ENCODE measurements around the gene CSMD2. TPM values are rescaled to one million over a fixed set of nuclear protein-coding genes. Genes with fewer than 3 reads are reported as not detected.

The CSMD2 gene
- total and polyA plus RNA-seq, 2 donors (not counting 1 experiment from before 2014, with no cell fraction given) = 2.2 to 7.6 TPM

DNA sequence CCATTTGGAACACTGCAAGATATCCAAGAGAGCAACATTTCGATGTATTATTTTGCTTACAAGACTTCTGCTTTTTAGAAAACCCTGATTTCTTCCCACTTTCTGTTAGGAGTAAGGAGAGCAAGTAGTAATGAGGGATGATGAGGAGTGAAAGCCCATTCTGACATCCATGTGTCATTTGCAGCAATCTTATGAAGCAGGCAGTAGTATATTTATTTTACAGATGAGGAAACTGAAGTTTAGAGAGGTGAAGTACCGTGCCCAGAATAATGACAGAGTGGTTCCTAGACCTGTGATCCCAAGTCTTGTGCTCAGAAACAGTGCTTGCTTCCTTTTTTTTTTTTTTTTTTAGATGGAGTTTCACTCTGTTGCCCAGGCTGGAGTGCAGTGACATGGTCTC is 699.7 kb downstream of the CSMD2 start:
- no peaks in the 10 kb centered on the region for H3K36me3 ChIP-seq (ENCODE audit: control insufficient read depth, insufficient read depth, low read length)
- H3K79me2 ChIP-seq (ENCODE audit: control insufficient read depth, insufficient read depth, low read length) = no peaks in the 10 kb centered on the region
- no peak overlapping the region for H2AFZ ChIP-seq (ENCODE audit: low read length)
- peaks cover 4% of the 10 kb centered on the region for H3K4me1 ChIP-seq (ENCODE audit: control insufficient read depth, extremely low read depth, insufficient read depth, low read length)
- H3K4me2 ChIP-seq (ENCODE audit: extremely low read depth, insufficient read depth, low read length) = no peak overlapping the region
- no peak for DNase-seq (ENCODE audit: low read depth in 2 of 2)
- no peak overlapping the region for H3K4me3 ChIP-seq (replicated peaks in 1 of 4; ENCODE audit: control extremely low read depth in 1 of 4, insufficient read depth in 1 of 4, low read depth in 3 of 4, low read length in 4 of 4)
- no peaks in the 10 kb centered on the region for H4K20me1 ChIP-seq (ENCODE audit: control insufficient read depth, extremely low read depth, insufficient read depth, low read length)
- no peaks in the 10 kb centered on the region for H3K27me3 ChIP-seq (ENCODE audit: control insufficient read depth, insufficient read depth, low read length)
- no peaks in the 10 kb centered on the region for H3K9me3 ChIP-seq (ENCODE audit: control insufficient read depth, insufficient read depth, low read depth, low read length)
- H3K9ac ChIP-seq (ENCODE audit: insufficient read depth, low read length) = no peak overlapping the region
- TF ChIP-seq, protein P1, sequence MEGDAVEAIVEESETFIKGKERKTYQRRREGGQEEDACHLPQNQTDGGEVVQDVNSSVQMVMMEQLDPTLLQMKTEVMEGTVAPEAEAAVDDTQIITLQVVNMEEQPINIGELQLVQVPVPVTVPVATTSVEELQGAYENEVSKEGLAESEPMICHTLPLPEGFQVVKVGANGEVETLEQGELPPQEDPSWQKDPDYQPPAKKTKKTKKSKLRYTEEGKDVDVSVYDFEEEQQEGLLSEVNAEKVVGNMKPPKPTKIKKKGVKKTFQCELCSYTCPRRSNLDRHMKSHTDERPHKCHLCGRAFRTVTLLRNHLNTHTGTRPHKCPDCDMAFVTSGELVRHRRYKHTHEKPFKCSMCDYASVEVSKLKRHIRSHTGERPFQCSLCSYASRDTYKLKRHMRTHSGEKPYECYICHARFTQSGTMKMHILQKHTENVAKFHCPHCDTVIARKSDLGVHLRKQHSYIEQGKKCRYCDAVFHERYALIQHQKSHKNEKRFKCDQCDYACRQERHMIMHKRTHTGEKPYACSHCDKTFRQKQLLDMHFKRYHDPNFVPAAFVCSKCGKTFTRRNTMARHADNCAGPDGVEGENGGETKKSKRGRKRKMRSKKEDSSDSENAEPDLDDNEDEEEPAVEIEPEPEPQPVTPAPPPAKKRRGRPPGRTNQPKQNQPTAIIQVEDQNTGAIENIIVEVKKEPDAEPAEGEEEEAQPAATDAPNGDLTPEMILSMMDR (conservative IDR thresholded peaks at IDR 0.05 in 1 of 2, IDR thresholded peaks at IDR 0.05 in 1 of 2; ENCODE audit: low read depth in 1 of 2, low read length in 2 of 2) = no peak
- TF ChIP-seq EZH2 (IDR thresholded peaks at IDR 0.05; ENCODE audit: low read length, missing control alignments) = no peak
- H3K27ac ChIP-seq (ENCODE audit: insufficient read depth, low read length) = no peak overlapping the region

DNA sequence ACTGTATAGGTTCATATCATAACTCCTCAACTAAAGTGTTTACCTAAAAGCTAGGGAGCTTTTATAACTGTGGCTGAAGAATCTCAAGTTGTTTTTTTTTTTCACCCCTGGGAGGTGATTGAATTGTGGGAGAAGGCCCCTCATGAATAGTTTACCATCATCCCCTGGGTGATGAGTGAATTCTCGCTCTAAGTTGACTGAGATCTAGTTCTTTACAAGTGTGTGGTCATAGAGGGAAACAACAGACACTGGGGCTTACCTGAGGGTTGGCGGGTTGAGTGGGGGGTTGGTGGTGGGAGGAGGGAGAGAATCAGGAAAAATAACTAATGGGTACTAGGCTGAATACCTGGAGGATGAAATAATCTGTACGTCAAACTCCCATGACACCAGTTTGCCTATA is 700.5 kb downstream of the CSMD2 start:
- Histone ChIP-seq H3K9me3 (ENCODE audit: control insufficient read depth, insufficient read depth, low read depth, low read length) (no peaks in the 10 kb centered on the region), H4K20me1 (ENCODE audit: control insufficient read depth, extremely low read depth, insufficient read depth, low read length) (no peaks in the 10 kb centered on the region), H3K27ac (ENCODE audit: insufficient read depth, low read length) (no peak overlapping the region), H3K9ac (ENCODE audit: insufficient read depth, low read length) (no peak overlapping the region), H3K4me2 (ENCODE audit: extremely low read depth, insufficient read depth, low read length) (no peak overlapping the region), H3K79me2 (ENCODE audit: control insufficient read depth, insufficient read depth, low read length) (no peaks in the 10 kb centered on the region), H2AFZ (ENCODE audit: low read length) (no peak overlapping the region), H3K4me3 (replicated peaks in 1 of 4; ENCODE audit: control extremely low read depth in 1 of 4, insufficient read depth in 1 of 4, low read depth in 3 of 4, low read length in 4 of 4) (no peak overlapping the region), H3K27me3 (ENCODE audit: control insufficient read depth, insufficient read depth, low read length) (no peaks in the 10 kb centered on the region), H3K4me1 (ENCODE audit: control insufficient read depth, extremely low read depth, insufficient read depth, low read length) (peaks cover 5% of the 10 kb centered on the region), H3K36me3 (ENCODE audit: control insufficient read depth, insufficient read depth, low read length) (no peaks in the 10 kb centered on the region)
- TF ChIP-seq, protein P1 (conservative IDR thresholded peaks at IDR 0.05 in 1 of 2, IDR thresholded peaks at IDR 0.05 in 1 of 2; ENCODE audit: low read depth in 1 of 2, low read length in 2 of 2) = no peak
- TF ChIP-seq EZH2 (IDR thresholded peaks at IDR 0.05; ENCODE audit: low read length, missing control alignments) = no peak
- no peak for DNase-seq (ENCODE audit: low read depth in 2 of 2)

Other genes with a start within 250 kb of the CSMD2 start
- under 0.01 and 0.26 TPM in 2 replicates for gene C1orf94, start 11.7 kb upstream of the CSMD2 start, total RNA-seq
- 0.02 and 0.10 TPM in 2 replicates for gene C1orf94, start 11.7 kb upstream of the CSMD2 start, polyA plus RNA-seq